Activated T-helper 1 cell treated with anti-CD3 and anti-CD28 coated beads, Interleukin-2, amount 50 U/mL, for 16 hours (primary cell): ENCODE results near the gene ARHGEF1.
"Not testable (repeated sequence)": the region's sequence is repeated elsewhere in the genome, so short reads cannot be mapped to it uniquely, and the experiment has no call there.

Experiments
- DNase-seq, 2 donors: peaks; one replicate each; pipeline ENCODE4 v3.0.0-alpha.2; 2020; ENCODE audit warnings: low read depth in 1 of 2, low spot score in 1 of 2

Gene ARHGEF1

GRCh38 chr19:41904118-41904870, 21.3 kb downstream of the ARHGEF1 start:
- no peak for DNase-seq

GRCh38 chr19:41905273-41906002, 22.5 kb downstream of the ARHGEF1 start:
- DNase-seq = no peak

GRCh38 chr19:41906271-41906670, 23.3 kb downstream of the ARHGEF1 start:
- no peak for DNase-seq

- DNase-seq = no peak
Measured at GRCh38 chr19:41906916-41907680, 24.1 kb downstream of the ARHGEF1 start.

GRCh38 chr19:41907994-41908615, 25.1 kb downstream of the ARHGEF1 start:
- DNase-seq = no peak

GRCh38 chr19:41908724-41909464, 25.9 kb downstream of the ARHGEF1 start:
- no peak for DNase-seq

GRCh38 chr19:41909706-41910105, 26.7 kb downstream of the ARHGEF1 start:
- DNase-seq = no peak

- DNase-seq = no peak
Measured at GRCh38 chr19:41910240-41910991, 27.4 kb downstream of the ARHGEF1 start.

- no peak for DNase-seq
Measured at GRCh38 chr19:41910992-41911888, 28.3 kb downstream of the ARHGEF1 start.

- no peak for DNase-seq
Measured at GRCh38 chr19:41911889-41912731, 29.1 kb downstream of the ARHGEF1 start.

- DNase-seq = no peak
Measured at GRCh38 chr19:41912899-41913537, 30.0 kb downstream of the ARHGEF1 start.

- DNase-seq = no peak
Measured at GRCh38 chr19:41913538-41914423, 30.8 kb downstream of the ARHGEF1 start.

- DNase-seq = not testable (repeated sequence)
Measured at GRCh38 chr19:41914424-41914834, 31.4 kb downstream of the ARHGEF1 start.

GRCh38 chr19:41915021-41915775, 32.2 kb downstream of the ARHGEF1 start:
- DNase-seq = no peak

GRCh38 chr19:41915776-41916414, 32.9 kb downstream of the ARHGEF1 start:
- DNase-seq = no peak
